GM19238 (cell line): ENCODE results near the gene ASIC5.
"Not testable (repeated sequence)": the region's sequence is repeated elsewhere in the genome, so short reads cannot be mapped to it uniquely, and the experiment has no call there.

Source experiments
- DNase-seq: peaks from one replicate; pipeline ENCODE4 v3.0.0; 2011; ENCODE audit warnings: low spot score; ENCODE audit not compliant: insufficient read length

The ASIC5 gene

DNA sequence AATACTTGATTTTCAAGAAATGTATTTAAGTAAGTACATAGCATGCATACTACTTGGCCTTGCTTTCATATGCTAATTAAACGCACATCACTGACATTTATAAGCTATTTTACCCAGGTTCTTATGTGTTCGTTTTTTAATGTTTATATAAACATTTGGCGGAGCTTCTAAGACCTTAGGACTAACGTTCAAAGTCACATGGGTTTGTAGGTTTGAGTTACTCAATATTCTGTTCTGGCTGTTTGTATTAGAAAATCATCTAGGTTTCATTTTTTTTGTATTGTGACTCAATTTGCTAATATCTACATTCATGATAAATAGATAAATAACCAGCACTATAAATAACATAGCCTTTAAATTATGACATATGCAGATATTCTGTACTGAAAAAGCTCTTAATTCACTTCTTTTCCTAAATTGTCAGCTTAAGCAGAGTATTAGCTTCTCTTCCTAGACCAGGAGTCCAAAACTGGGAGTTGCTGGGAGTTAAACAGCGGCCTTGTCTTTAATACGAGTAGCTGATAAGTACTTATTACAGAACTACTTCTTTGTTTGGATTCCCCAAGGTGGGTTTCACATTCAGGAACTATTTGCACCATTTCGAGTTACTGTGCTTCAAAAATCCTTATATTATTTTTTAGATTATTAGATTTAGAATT lies 65.3 kb downstream of the ASIC5 start:
- DNase-seq = no peak

DNA sequence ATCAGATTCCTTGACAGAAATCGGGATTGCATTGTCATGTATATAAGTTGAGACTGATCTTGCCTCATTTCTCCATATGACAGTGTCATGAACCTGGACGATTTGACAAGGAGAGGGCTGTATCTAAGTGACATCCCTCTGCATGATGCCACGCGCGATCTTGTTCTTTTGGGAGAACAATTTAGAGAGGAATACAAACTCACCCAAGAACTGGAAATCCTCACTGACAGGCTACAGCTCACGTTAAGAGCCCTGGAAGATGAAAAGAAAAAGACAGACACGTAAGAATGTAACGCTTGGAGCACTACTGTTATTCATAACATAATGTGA lies 66.3 kb downstream of the ASIC5 start:
- DNase-seq = no peak

DNA sequence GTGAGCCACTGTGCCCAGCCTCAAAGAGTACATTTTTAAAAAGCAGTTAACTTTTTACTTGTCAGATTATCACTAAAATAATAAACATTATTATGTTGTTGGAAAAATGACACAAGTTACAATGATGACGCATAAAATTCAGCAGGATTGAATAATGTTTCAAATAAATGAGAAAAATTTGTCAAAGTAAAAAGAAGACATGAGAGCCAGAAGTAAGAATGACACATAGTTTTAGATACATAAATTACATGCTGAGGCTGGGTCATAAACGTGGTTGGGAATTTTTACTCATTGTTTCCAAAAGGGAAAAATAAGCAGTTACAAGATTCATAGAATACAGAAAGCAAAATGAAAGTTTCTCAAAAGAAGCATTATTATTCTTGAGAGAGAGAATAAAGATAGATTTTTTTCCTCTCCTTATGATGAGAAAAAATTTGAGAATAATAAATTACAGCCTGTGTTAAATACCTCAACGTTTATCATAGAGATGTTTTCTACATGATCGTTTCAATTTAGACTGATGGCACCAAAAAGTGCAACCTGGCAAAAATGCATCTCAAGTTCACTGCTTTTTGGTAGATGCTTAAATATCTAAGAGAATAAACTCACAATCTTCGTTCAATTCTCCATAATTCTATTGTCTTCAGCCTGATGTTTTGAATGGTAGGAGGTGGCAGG lies 66.8 kb downstream of the ASIC5 start:
- DNase-seq = no peak

DNA sequence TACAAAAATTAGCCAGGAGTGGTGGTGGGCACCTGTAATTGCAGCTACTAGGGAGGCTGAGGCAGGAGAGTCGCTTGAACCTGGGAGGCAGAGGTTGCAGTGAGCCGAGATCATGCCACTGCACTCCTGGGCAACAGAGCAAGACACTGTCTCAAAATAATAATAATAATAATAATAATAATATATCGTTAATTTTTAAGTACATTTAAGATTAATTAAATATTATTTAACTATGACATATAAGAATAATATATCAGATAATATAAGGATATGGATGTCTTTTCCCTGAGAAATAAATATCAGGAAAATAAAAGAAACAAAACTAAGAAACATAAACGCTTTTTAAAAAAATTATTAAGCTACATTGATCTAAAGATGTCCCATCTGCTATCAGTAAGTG lies 68.5 kb downstream of the ASIC5 start:
- DNase-seq = not testable (repeated sequence)

DNA sequence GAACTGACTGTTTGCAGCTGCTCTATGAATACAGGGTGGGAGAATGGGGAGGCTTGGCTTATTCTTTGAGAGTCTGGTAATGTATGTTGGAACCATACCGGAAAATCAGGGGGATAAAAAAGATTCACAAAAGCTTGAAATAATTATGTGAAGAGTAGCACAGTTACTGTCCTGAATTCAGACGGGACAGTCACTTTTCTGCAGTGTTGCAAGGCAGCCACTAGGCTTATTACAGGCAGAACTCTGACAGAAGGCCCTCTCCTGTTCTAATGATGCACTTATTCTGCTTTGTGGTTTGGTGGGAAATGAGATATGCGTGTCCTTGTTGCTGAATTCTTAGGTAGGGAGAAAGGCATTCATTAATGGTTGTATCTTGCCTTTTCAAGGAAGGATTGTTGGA lies 70.1 kb downstream of the ASIC5 start:
- DNase-seq = no peak

DNA sequence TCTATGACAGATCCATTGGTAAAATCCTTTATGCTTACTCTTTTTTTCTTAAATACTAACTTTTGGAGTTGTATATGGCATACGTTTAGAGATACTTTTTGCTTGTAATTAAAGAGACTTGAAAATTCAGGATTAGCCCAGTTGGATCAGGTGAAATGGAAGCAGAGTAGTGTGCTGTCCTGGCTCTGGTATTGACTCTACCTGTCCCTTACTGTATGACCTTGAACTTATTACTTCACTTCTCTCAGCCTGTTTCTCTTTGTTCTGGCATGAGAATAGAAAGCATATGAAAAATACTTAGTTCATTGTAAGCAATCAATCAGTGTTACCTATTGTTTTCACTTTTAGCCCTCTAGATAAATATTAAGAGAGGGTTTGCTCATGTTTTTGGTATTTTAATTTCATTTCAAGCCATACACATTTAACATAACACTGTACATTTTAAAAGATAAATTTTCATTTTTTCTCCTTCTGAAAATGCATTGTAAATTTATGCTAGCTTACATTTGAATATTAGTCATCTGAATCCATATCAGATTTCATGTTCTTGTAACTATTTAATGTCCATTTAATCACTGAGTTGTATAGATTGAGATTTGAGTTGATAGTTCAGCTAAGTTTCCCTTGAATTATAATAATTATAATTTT lies 71.4 kb downstream of the ASIC5 start:
- no peak for DNase-seq

DNA sequence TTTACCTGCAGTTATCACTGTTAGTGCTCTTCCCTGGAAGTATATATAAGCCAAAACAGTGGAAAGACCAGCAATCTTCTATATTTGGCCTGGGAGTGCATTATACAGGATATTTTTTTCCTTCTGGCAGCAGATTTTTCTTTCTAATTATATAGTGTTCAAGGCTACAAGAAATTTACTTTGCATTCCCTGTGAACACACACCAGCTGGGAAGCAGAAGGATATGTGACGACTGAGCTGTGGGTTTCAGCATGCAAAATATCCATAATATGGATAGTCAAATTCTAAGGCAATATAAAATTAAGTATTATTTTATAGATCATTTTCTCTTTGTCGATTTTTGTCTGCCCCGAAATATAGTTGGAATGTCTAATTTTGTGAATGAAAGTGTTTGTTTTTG lies 76.1 kb downstream of the ASIC5 start:
- no peak for DNase-seq

DNA sequence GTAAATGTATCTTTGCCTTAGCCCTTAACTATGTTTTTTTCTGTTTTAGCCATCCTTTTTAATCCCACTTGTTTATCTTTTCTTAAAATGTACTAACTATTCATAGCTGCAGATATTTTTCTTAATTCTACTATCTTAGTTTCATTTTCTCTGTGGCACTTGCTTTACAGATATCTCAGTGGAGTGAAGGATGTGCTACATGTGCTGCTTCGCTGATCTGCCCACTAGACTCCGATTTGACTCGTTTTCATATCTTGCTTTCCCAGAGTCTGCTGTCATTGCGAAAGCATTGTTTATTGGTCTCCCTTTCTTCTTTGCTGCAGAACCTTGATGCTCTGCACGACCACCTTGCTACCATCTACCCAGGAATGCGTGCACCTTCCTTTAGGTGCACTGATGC lies 76.7 kb downstream of the ASIC5 start:
- no peak for DNase-seq

DNA sequence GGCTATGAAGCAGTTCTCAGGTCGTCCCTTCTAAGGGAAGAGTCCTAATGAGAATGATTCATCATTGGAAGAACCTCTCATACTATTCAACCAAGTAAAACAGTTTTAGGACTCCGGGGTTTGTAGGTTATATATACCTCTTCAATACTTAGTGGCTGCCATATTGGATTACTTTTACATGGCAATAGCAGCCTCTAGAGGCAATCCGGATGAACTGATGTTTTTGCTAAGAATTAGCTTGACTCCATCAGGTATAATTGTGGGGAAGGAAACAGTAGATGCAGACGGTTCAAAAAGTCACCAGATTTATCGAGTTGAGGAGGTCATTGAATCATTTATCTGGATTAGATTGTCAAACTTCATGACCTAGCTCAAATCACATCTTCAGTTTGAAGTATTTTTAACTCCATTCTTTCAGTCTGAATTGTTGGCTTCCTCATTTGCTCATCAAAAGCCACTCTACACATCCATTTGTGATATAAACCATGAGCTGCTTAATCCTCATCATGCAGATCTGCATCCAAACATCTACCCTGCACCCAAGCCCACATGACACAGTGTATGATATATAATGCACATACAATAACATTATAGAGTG lies 78.9 kb downstream of the ASIC5 start:
- no peak for DNase-seq

DNA sequence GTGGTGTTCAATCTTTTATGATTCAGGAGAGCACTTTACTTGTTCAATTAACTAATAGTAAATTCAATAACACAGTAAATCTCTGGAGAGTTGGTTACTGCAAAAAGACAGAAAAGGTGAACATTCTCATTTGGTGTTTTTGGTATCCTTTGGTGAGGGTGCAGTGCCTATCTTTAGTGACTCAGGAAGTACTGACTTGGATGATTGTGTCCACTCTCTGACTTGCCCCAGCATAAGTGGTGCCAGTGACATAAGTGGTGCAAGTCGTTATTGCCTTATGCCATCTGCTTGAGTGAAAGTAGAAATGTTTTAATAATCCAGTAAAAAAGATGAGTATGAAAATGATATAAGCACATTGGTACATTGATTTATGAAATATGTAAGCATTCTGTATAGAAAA lies 80.2 kb downstream of the ASIC5 start:
- no peak for DNase-seq

DNA sequence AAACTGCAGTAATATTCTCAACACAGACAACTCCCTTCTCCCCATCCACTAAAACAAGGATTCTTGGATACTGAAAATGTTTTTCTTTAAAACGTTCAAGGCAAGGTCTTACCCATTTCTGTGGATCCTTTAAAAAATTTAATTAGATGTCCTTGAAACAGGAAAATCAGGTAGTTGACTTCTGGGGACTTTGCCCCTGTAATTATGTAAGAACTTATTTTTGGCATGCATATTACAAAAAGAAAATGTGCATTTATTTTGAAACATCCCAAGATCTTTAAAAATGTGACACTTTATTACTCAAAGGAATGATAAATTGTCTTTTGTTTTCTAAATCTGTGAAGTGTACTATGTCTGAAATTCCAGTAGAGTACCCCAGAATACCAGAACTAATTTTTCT lies 81.4 kb downstream of the ASIC5 start:
- DNase-seq = no peak

DNA sequence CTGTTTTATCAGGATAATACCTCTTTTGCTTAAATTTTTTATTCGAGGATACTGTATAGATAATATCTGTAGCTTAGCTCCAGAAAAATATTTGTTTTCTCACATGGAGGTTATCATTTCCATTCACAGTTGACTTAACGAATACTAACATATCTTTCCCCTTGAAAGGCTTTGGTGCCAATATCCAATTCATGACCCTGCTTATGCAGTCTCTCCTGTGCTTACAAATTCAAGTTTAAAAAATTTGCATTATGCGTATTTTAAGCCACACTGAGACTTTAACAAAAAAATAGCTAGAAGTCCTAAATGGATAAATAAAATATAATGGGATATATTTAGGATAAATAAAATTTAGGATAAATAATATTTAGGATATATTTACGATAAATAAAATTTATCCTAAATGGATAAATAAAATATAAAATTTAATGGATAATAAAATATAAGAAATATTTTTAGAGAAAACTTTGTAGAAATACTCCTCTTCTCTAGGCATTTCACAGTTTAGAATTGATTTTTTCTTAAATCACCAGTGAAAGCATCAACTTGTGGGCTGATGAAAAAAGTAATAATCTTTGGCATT lies 84.7 kb downstream of the ASIC5 start:
- DNase-seq = no peak

DNA sequence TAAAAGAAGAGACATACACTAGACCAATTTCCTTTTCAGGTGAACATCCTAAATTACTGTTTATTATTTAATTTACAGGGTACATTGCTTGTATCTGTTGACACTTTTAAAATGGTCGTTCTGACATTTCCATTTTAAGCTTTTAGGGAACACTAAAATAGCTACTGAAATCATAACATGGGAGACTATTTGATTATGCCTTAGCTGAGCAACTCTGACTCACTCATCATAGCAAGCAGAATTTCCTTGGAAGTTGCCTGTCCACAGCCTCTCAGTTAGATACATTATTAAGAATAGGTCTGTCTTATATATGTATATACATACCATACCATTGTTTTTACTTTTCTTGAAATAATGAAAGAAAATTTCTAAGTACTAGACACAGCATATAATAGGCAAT lies 85.3 kb downstream of the ASIC5 start:
- no peak for DNase-seq
